HL-60/S4 (cell line): ENCODE measurements around the gene EIF2AK3.
"Not testable (repeated sequence)": the region's sequence is repeated elsewhere in the genome, so short reads cannot be mapped to it uniquely, and the experiment has no call there.

Experiments
- in situ Hi-C: fragments of 300-500 bp; cut with MboI; formaldehyde crosslinking; loops from 2 replicates; pipeline ENCODE4 v1.14.3; 2022; ENCODE audit warnings: low sequenced_read_pairs

Gene EIF2AK3

GRCh38 chr2:88549616-88550292 lies 77.5 kb downstream of the EIF2AK3 start:
- in situ Hi-C loops = no loop called here

GRCh38 chr2:88546291-88546690 lies 81.0 kb downstream of the EIF2AK3 start:
- in situ Hi-C loops = not testable (repeated sequence)

GRCh38 chr2:88545118-88545517 lies 82.1 kb downstream of the EIF2AK3 start:
- in situ Hi-C loops = no loop called here

- in situ Hi-C loops = no loop called here
Observed at GRCh38 chr2:88543541-88544057, 83.7 kb downstream of the EIF2AK3 start.

- in situ Hi-C loops = no loop called here
Observed at GRCh38 chr2:88542668-88543067, 84.6 kb downstream of the EIF2AK3 start.

- in situ Hi-C loops = no loop called here
Observed at GRCh38 chr2:88540346-88540745, 86.9 kb downstream of the EIF2AK3 start.

- in situ Hi-C loops = no loop called here
Observed at GRCh38 chr2:88538362-88538917, 88.8 kb downstream of the EIF2AK3 start.

- in situ Hi-C loops = no loop called here
Observed at GRCh38 chr2:88537640-88538039, 89.6 kb downstream of the EIF2AK3 start.

- in situ Hi-C loops = no loop called here
Observed at GRCh38 chr2:88530081-88530480, 97.2 kb downstream of the EIF2AK3 start.

GRCh38 chr2:88521445-88522073 lies 105.7 kb downstream of the EIF2AK3 start:
- in situ Hi-C loops = no loop called here

- in situ Hi-C loops = no loop called here
Observed at GRCh38 chr2:88517759-88518201, 109.5 kb downstream of the EIF2AK3 start.
